LNCAP (cell line): Measurements from ENCODE around the gene POMT1.

ENCODE experiments used
- CTCF ChIP-seq: fragments of 450-650 bp; IDR thresholded peaks from 2 replicates; pipeline ENCODE4 v1.5.1; 2017; ENCODE audit warnings: mild to moderate bottlenecking

POMT1 gene

GRCh38 chr9:131485206-131485605, 17.5 kb upstream of the POMT1 start:
- no peak for TF ChIP-seq CTCF

GRCh38 chr9:131485728-131486422, 16.8 kb upstream of the POMT1 start:
- TF ChIP-seq CTCF = no peak

- TF ChIP-seq CTCF = no peak
Measured at GRCh38 chr9:131487001-131487400, 15.7 kb upstream of the POMT1 start.

GRCh38 chr9:131487621-131488031, 15.1 kb upstream of the POMT1 start:
- TF ChIP-seq CTCF = no peak

- no peak for TF ChIP-seq CTCF
Measured at GRCh38 chr9:131490514-131490913, 12.2 kb upstream of the POMT1 start.

GRCh38 chr9:131491001-131491710, 11.6 kb upstream of the POMT1 start:
- no peak for TF ChIP-seq CTCF

- TF ChIP-seq CTCF = no peak
Measured at GRCh38 chr9:131492070-131492469, 10.6 kb upstream of the POMT1 start.
